ENCODE measurements around the gene STXBP6.

DNA sequence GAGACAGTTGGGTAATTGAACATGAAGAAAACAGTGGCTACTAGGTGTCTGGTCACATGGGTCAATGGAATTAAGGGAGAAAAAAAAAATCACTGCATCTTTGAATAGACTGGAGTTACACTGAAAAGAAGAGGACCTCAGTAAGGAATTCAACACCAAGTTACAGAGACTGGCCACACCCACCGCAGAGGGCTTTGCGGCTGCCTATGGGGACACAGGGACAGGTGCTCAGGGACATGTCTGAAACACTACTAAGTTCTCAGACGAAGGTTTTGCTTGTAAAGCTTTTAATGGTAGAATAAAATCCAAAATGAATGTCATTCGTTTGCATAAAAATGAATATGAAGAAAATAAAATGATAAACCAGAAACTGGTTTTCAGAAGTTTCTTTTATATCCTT, 93.8 kb downstream of the STXBP6 start:
- TF ChIP-seq CTCF (IDR thresholded peaks at IDR 0.05) (no peak), EP300 (IDR thresholded peaks at IDR 0.05) (no peak), POLR2AphosphoS5 (IDR thresholded peaks at IDR 0.05) (no peak)

Measured in suprapubic skin (tissue), 4 donors.